NCI-H510A treated with DMSO at 0.1 percent for 48 hours (cell line): ENCODE data around the gene SYT15.
"Not testable (repeated sequence)": the region's sequence is repeated elsewhere in the genome, so short reads cannot be mapped to it uniquely, and the experiment has no call there.

Source experiments
- DNase-seq: peaks from one replicate; lab custom pipeline; 2025; lab: John Stamatoyannopoulos, UW

SYT15 gene

DNA sequence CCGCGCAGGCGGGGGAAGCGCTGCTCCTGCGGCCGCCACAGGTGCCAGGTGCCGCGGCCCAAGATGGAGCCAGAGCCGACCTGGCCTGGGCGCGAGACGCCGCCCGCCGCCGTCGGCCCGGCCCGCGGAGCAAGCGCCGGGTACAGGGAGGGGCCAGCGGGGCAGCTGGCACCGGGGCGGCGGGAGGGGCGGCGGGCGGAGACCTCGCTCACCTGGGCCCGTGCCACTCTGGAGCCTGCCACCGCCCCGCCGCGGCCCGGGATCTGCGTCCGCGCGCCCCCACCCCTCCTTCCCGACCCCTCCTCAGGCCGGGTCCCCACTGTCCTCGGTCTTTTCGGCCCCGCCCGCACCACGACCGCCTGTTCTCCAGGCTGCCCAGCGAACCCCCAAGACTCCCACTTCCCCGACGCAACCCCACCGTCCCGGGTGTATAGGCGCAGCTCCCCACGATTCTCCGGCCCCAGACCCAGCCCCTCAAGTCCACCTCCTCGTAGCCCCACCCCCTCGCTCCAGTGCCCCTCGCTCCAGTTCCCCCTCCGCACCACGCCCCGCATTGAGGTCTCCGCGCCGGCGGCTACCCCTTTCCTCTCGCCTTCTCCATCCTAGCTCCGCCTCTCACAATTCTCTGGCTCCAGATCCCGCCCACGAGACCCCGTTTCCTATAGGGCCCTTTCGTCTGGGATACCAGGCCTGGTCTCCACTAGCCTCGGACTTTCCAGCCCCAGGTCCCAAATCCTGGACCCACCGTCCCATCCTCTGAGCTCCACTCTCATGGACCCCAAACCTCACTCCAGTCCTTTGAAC lies 22.2 kb upstream of the SYT15 start, which contains the start of gene GPRIN2:
Gene GPRIN2 (minus strand): TSS at position 144 of the 804 bp plus-strand sequence. CDS start 5,922 bp downstream, outside the sequence.
- DNase-seq: peak; percentile 58

DNA sequence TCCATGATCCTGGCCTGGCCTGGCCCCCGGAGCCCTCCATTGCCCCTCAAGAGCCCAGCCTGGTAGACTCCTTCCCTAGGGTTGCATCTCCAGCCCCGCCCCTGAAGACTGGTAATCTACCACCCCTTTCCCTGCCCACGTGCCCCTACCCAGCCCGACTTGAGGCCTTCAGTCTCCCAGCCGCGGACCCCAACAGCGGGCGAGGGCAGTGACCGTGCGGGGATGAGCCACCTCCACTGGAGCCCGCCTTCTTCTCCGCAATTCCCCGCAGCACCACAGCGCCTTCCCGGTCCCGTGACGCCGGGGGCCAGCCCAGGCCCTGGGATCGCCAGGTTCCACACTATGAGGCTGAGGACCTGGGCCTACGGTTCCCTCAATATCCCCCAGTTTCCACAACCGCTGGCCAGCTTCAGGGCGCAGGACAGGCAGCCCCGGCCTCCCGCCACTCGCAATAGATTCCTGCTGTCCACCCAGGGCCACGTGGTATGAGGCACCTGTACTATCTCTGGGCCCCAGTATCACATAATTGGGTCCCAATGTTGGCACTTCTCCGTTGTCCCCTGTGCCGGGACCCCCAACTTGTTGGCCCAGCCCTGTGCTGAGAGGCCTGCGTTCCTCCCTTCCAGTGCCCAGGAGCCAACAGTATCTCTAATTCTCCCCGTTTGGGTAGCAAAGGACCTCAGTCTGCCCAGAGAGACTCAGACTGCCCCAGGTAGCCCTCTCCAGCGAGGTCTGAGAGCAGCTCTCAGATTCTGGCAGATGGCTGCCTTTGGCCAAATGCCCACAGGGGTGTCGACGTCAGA lies 21.4 kb upstream of the SYT15 start:
- DNase-seq: no peak

DNA sequence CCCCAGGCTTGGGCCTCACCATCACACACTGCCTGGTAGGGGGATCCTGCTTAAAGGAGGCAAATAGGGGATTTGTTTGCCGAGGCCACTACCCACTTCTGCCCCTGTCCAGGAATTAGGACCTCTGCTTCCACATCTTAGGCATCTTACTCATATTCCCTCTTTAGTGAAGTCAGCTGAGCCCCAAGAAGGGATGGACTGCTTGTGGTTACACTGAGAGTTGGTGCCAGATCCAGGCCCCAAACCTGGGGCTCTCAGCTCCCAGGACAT lies 20.9 kb upstream of the SYT15 start:
- DNase-seq: peak; percentile 32

DNA sequence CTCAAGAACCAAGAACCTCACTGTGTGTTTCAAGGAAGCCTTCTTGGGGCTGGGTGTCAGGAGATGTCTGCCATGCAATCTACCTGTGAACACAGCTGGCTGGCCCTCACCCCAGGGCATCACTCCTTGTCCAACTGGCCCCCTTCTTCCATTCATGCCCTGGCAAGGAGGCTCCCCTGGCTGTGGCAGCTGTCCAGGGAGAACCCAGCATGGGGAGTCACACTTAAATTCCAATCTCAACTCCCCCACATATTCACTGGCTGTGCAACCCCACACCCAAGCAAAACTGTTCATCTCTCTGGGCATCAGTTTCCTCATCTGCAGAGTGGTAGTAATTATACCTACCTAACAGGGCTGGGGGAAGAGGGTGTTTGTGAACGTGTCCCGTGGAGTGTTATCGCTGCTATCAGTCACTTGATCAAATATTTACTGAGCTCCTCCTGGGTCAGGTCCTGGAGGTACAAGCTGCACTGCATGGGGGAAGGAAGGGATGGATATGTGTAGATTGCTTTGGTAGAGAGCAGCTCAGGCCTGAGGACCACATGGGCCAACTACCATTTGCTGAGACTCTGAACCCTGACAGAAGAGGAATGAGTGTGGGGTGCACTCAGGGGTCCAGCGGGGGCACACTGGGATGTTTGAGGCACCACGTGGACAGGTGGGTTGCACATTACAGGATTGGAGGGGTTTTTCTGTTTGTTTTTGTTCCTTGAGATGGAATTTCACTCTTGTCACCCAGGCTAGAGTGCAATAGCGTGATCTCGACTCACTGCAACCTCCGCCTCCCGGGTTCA lies 20.3 kb upstream of the SYT15 start:
- DNase-seq: peak; percentile 64

DNA sequence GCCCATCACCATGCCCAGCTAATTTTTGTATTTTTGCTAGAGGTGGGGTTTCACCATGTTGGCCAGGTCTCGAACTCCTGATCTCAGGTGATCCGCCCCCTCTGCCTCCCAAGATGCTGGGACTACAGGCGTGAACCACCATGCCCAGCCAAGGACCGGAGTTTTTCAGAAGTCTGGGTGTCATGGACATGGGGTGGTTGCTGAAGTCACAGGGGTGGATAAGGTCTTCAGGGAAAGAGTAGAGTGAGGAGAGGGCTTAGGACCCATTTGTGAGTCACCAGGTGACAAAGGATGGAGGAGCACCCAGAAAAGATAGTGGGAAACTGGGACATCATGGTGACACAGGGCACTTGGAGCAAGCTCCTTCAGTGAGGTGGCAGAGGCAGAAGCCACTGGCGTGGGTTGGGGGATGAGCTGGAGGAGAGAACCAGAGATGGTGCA lies 19.7 kb upstream of the SYT15 start:
- DNase-seq: no peak

- DNase-seq: no peak
Measured at GRCh38 chr10:46560381-46560780, 18.5 kb upstream of the SYT15 start.

DNA sequence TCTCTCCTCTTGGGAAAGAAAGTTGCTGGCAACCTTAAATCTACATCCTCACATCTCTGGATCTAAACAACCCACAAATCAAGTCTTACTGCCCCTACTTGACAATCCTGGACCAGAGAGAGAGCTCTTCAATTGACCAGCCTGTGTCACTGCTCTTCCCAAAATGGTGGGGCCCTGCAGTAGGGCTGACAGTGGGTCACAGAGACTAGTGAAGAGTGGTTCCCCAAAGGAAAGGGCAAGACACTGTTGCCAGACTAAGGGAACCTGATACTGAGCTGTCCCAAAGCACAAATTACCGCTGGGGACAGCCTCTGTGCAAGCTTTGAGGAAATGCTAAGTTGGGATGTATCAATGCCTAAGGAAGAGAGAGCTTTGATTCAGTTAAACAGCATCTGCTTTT lies 18.0 kb upstream of the SYT15 start:
- no peak for DNase-seq

DNA sequence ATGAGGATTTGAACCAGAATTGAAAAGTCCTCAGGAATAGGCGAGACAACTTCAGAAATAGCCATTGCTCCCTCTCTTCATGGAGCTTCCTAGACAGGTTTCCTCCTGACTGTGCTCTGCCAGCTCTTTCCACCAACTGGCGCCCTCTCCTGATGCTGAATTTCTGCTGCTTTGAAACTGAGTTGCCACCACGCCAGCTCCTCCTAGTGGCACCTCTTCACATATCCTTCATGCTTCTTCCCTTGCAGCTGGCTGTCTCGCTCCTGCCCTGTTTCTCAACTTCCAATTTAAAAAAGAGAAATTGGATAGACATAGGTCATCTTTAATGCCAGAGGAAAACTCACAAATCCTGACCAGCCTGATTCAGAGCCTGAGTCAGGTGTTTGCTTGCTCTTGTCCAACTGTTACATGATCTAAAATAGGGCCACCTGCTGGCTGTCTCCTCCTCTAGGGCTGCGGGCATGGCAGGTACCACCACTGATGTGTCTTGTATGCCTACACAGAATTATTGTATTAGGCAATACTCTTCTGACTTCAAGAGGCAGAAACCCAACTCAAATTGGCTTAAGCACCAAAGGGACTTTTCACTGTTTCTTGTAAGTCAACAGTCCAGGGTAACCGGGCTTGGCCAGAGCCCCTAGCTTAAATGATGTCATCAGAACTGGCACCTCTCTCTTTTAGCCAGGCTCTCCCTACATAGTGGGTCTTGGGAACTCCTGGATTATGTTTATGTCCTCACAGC lies 13.2 kb upstream of the SYT15 start:
- DNase-seq: peak; percentile 68

DNA sequence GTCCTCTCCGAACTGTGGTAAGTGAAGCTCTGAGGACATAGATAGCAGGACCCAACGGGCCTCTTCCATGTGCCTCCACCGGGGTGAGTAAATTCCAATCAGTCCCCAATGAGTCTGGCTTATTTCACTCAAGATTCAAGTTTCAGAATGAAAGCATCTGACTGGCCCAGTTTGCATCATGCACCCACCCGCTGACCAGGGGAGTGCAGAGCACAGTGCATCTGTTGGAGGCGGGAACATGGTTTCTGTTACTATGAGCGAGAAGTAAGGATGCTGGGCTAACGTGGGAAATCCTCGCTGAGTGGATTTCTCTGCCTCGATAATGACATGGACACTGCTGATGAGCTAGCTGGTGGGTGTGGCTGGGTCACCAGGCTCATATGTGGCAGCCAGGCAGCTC lies 11.8 kb upstream of the SYT15 start:
- DNase-seq: not testable (repeated sequence)

- DNase-seq: not testable (repeated sequence)
Measured at GRCh38 chr10:46570655-46571054, 8.3 kb upstream of the SYT15 start.

GRCh38 chr10:46572765-46573164 lies 6.2 kb upstream of the SYT15 start:
- not testable (repeated sequence) for DNase-seq

DNA sequence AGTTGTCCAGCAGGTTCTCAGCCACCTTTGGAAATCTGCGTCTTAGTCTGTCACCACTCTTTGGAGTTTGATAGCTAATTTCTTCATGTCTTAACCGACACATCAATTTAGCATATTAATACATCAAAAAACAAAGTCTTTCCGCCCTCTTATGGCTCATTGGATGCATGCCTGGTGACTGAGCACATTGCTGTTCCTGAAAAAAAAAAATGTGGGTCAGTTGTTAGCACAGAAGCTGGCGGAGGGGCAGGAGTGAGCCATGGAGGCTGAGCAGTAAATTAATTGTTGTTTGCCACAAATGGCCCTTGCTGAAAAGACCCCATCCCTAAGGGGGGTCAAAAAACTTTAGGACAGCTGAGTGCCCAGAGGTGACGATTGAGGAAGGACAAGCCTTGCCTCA lies 5.6 kb upstream of the SYT15 start:
- DNase-seq: not testable (repeated sequence)

DNA sequence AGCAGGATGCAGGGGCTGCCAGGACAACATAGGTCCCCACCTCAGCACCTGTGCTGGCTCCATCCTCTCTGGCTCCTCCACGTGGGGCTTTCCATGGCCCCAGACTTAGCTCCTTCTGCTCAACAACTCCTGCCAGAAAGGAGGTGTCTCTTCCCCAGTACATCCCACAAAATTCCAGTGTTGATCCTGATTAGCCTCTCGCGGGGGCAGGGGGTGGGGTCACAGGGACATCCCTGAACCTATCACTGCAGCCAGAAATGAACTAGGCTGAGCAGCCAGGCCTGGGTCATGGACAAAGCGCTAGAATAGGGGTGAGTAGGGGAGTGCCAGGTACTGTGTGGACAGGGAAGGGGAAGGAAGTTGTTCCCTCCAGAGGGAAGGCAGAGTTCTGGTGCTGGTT lies 5.0 kb upstream of the SYT15 start:
- not testable (repeated sequence) for DNase-seq

DNA sequence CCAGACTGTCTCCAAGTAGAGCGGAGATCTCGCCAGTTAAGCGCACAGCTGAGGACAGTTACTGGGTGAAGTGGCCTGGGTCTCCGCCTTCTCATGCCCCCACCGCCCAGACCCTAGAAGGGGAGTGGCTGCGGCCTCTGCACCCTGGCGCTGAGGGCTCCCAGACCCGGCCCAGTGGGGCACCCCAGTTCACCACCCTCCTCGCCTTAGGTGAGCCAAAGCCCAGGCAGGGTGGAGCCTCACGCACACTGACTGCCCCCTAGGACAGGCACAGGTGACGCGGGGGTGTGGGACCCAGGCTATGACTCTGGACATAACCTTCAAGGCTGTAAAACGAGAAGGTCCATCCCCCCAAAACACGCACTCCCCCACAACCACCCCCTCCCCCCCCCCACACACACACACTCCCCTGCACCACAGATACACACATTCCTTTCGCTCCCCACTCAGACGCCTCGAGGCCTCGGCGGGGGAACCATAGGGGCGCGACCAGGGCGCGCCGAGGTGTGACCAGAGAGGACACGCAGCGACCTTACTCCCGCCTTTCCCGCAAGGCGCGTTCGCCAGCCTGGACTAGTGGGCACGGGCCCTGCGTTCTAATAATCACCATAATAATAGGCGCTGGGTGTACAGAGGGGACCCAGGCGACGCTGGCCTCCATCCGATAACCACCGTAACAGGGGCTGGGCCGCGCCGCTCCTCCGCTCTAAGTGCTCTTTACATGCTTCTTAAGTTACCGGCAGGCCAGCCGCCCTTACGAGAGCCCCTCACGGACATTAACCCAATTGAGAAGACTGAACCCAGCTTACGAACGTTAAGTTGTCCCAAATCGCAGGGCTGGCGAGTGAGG lies 1.1 kb upstream of the SYT15 start:
- not testable (repeated sequence) for DNase-seq

GRCh38 chr10:46579378-46579777 lies 450 bp downstream of the SYT15 start:
- DNase-seq: not testable (repeated sequence)

DNA sequence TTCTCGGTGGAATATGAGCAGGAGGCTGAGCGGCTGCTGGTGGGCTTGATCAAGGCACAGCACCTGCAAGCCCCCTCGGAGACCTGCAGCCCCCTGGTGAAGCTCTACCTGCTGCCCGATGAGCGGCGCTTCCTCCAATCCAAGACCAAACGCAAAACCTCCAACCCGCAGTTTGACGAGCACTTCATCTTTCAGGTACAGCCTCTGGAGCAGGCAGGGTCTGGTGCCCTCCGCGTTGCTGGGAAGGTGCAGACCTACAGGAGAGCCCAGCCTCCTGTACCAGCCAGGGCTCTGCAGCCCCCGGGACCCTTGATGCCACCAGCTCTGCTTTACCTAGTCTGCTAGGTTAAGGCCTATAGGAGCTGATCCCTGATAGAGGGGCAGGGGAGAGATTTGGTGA lies 3.1 kb downstream of the SYT15 start:
- DNase-seq: not testable (repeated sequence)

- not testable (repeated sequence) for DNase-seq
Measured at GRCh38 chr10:46582568-46582967, 3.6 kb downstream of the SYT15 start.

DNA sequence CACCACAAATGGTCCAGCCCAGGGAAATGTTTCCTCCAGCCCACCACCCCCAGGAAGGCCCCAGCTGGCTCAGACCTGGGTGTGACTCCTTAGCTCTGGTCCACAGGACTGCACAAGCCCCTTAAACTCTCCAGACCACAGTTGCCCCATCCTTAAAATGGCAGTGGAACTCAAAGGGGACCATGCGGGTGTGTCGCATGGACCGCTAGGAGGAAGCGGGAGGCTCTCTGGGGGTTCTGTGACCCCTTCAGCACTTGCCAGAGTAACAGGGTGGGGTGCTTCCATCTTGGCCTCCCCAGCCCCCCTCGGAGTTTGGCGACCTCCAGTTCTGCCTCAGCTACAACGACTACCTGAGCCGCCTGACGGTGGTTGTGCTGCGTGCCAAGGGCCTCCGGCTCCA lies 5.3 kb downstream of the SYT15 start:
- DNase-seq: not testable (repeated sequence)

GRCh38 chr10:46585246-46585645 lies 6.3 kb downstream of the SYT15 start:
- not testable (repeated sequence) for DNase-seq

DNA sequence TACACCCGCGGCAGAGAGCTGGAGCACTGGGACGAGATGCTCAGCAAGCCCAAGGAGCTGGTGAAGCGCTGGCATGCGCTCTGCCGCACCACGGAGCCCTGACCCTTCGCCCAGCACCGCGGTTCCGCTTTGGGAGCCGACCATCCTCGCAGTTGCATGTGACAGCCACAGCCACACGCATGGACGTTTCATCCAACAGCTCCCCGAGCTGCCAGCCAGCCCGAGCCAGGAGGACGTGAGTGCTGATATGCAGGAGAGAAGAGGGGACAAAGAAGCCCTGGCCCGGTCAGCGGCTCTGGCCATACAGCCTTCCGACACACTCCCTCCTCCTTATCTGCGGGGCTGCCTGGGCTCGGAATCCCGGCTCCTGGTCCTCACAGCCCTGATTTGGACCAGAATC lies 8.6 kb downstream of the SYT15 start:
- not testable (repeated sequence) for DNase-seq

DNA sequence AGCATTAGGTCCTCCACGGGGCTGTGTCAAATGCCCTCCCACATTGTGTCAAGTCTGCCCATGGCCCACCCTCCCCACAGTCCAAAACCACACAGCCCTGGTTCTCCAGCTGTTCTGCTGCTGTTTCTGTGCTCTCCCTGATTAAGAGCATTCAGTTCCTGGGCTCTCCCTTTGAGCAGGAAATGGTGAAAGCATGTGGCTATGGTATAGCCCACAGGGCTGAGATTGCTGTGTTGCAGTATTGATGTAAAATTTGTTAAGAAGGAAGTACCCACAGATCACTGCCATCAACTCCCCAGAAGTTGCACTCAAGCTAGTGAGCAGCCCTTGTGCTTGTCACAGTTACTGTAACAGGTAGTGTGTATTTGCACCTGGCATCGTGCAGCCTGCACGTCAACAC lies 9.3 kb downstream of the SYT15 start:
- not testable (repeated sequence) for DNase-seq
